Endothelial cell of umbilical vein (primary cell): ENCODE measurements around the gene COX6B1. TPM values are rescaled to one million over a fixed set of nuclear protein-coding genes. Genes with fewer than 3 reads are reported as not detected.

Source experiments
- BruUV-seq: library from RNA; stranded (reverse); fragments of 400-500 nt; replicated peaks from 2 replicates; lab custom pipeline; 2021; lab: Mats Ljungman, UMichigan
- CTCF ChIA-PET: fragments of 300-600, 350-600 bp; sonication (Branson Sonifier 250); formaldehyde crosslinking; loops from one replicate; lab custom pipeline; 2021; ENCODE audit warnings: antibody characterized with exemption, inconsistent platforms; lab: Charles Lee
- POLR2A ChIA-PET: fragments of 300-600, 350-600 bp; sonication (Branson Sonifier 250); formaldehyde crosslinking; loops from one replicate; lab custom pipeline; 2021; ENCODE audit warnings: antibody characterized with exemption, inconsistent platforms; lab: Charles Lee
- DNase-seq: peaks from one replicate; pipeline ENCODE4 v3.0.0-alpha.2; 2011; ENCODE audit warnings: low read depth, low spot score
- FAIRE-seq: peaks from 2 replicates; lab custom pipeline; 2011; peaks lifted over from hg19 to GRCh38; lab: Jason Lieb, UNC
- H2AFZ ChIP-seq: 2 replicates; pipeline ENCODE4 v1.6.0; 2012; ENCODE audit warnings: low read depth, low read length, control low read depth, inconsistent platforms
- H3K27ac ChIP-seq: 2 replicates; pipeline ENCODE4 v1.5.1; 2011; ENCODE audit warnings: low read depth, mild to moderate bottlenecking, control low read depth, low read length, moderate library complexity; ENCODE audit not compliant: insufficient read depth
- H3K27me3 ChIP-seq, 2 experiments: 2 replicates each; pipeline versions ENCODE4 v1.6.0 to v1.6.1; 2011; ENCODE audit warnings: low read length in 2 of 2, mixed read lengths in 1 of 2; ENCODE audit not compliant: control insufficient read depth in 2 of 2, insufficient read depth in 2 of 2
- H3K36me3 ChIP-seq, 2 experiments: 2 replicates in 1 of 2; 3 replicates in 1 of 2; pipeline ENCODE4 v1.5.1; 2011; ENCODE audit warnings: low read length in 2 of 2, mild to moderate bottlenecking in 1 of 2, moderate library complexity in 1 of 2; ENCODE audit not compliant: control insufficient read depth in 2 of 2, insufficient read depth in 2 of 2; ENCODE audit errors: extremely low read depth in 1 of 2
- H3K4me1 ChIP-seq: 3 replicates; pipeline ENCODE4 v1.5.1; 2011; ENCODE audit warnings: mild to moderate bottlenecking, low read length; ENCODE audit not compliant: control insufficient read depth, insufficient read depth; ENCODE audit errors: extremely low read depth
- H3K4me2 ChIP-seq: 2 replicates; pipeline ENCODE4 v1.6.1; 2011; ENCODE audit warnings: low read length, control low read depth, mixed read lengths; ENCODE audit not compliant: insufficient read depth
- H3K4me3 ChIP-seq, 3 experiments: fragments of 200-600 bp in 1 of 3; sonication (generic), shearing (Covaris generic) in 1 of 3; replicated peaks in 1 of 3; 2 replicates each; pipeline ENCODE4 v1.5.1; 2011 to 2016; ENCODE audit warnings: control low read depth in 3 of 3, low read length in 3 of 3, mild to moderate bottlenecking in 2 of 3, inconsistent platforms in 1 of 3, low read depth in 1 of 3, moderate library complexity in 1 of 3; ENCODE audit not compliant: insufficient read depth in 1 of 3
- H3K79me2 ChIP-seq: 2 replicates; pipeline ENCODE4 v1.6.0; 2012; ENCODE audit warnings: low read length, inconsistent platforms; ENCODE audit not compliant: control insufficient read depth, insufficient read depth
- H3K9ac ChIP-seq: replicated peaks from 2 replicates; pipeline ENCODE3; 2011; ENCODE audit warnings: low read length, control low read depth; ENCODE audit not compliant: insufficient read depth; ENCODE audit errors: extremely low read depth
- H3K9me1 ChIP-seq: replicated peaks from 3 replicates; pipeline ENCODE4 v1.6.0; 2011; ENCODE audit warnings: mild to moderate bottlenecking, low read length; ENCODE audit not compliant: control insufficient read depth, insufficient read depth; ENCODE audit errors: extremely low read depth
- H3K9me3 ChIP-seq: replicated peaks from 2 replicates; pipeline ENCODE4 v1.5.1; 2012; ENCODE audit warnings: low read length, inconsistent platforms; ENCODE audit not compliant: control insufficient read depth, insufficient read depth
- H4K20me1 ChIP-seq: replicated peaks from 2 replicates; pipeline ENCODE3; 2011; ENCODE audit warnings: mild to moderate bottlenecking, low read length; ENCODE audit not compliant: control insufficient read depth, insufficient read depth; ENCODE audit errors: extremely low read depth
- EZH2 ChIP-seq: IDR thresholded peaks from 2 replicates; pipeline ENCODE4 v1.6.1; 2012; ENCODE audit warnings: borderline replicate concordance, low read depth, mild to moderate bottlenecking, moderate library complexity, low read length, inconsistent platforms; ENCODE audit not compliant: severe bottlenecking
- FOS ChIP-seq: IDR thresholded peaks from 2 replicates; pipeline ENCODE4 v1.6.1; 2011; ENCODE audit warnings: mild to moderate bottlenecking, low read length, moderate library complexity, borderline replicate concordance; ENCODE audit not compliant: insufficient read depth
- GATA2 ChIP-seq: IDR thresholded peaks from 2 replicates; pipeline ENCODE4 v1.7.0; 2011; ENCODE audit warnings: low read depth, mild to moderate bottlenecking, moderate library complexity, mixed read lengths, low read length; ENCODE audit not compliant: insufficient read length, insufficient read depth
- JUN ChIP-seq: IDR thresholded peaks from 2 replicates; pipeline ENCODE4 v1.6.1; 2011; ENCODE audit warnings: borderline replicate concordance, low read depth; ENCODE audit not compliant: insufficient read length, insufficient read depth
- MAX ChIP-seq: IDR thresholded peaks from 2 replicates; pipeline ENCODE4 v1.6.1; 2011; ENCODE audit not compliant: insufficient read depth, insufficient read length
- MYC ChIP-seq: IDR thresholded peaks from one replicate; pipeline ENCODE4 v1.6.1; 2011; ENCODE audit warnings: mild to moderate bottlenecking, low read depth, low read length
- POLR2A ChIP-seq: IDR thresholded peaks from 2 replicates; pipeline ENCODE4 v1.6.1; 2012; ENCODE audit warnings: low read depth, mild to moderate bottlenecking, control low read depth, low read length
- POLR2AphosphoS5 ChIP-seq: IDR thresholded peaks from 2 replicates; pipeline ENCODE4 v1.6.1; 2012; ENCODE audit warnings: low read depth, mild to moderate bottlenecking, control low read depth, low read length, moderate library complexity; ENCODE audit not compliant: insufficient read depth
- dilution Hi-C: fragments of 300-500 bp; cut with MboI; formaldehyde crosslinking; loops from one replicate; pipeline ENCODE4 v1.15.0; 2019; ENCODE audit warnings: low sequenced_read_pairs; ENCODE audit not compliant: extremely low pct_ligation_motif_present
- intact Hi-C: fragments of 100-400 bp; cut with micrococcal nuclease; formaldehyde crosslinking; loops from one replicate; pipeline ENCODE4 v1.10.0; 2022
- polyA plus RNA-seq, 4 experiments: library from polyadenylated mRNA; depleted of rRNA in 3 of 4; stranded (reverse) in 3 of 4; unstranded in 1 of 4; fragments of >200 nt; gene quantifications; 2 replicates each; pipeline versions ENCODE4 v1.2.1 to v1.2.3, GENCODE V29; 2011 to 2012; ENCODE audit warnings: missing spikeins in 1 of 4
- total RNA-seq: library from RNA; stranded (reverse); gene quantifications from 2 replicates; pipeline ENCODE4 v1.2.3, GENCODE V29; 2021
- TF ChIP-seq, protein P1 (sequence below), 2 donors: IDR thresholded peaks; 1 replicate in 1 of 2; 2 replicates in 1 of 2; pipeline ENCODE4 v1.5.1; 2011; ENCODE audit warnings: low read length in 2 of 2, mild to moderate bottlenecking in 2 of 2, moderate library complexity in 2 of 2, control low read depth in 1 of 2, inconsistent platforms in 1 of 2, low read depth in 1 of 2; ENCODE audit not compliant: insufficient read depth in 1 of 2; ENCODE audit errors: extremely low read depth in 1 of 2

The COX6B1 gene
- total and polyA plus RNA-seq, 2 donors (not counting 3 experiments of a cell fraction or from before 2014, with no cell fraction given) = 327 to 692 TPM

- H3K36me3 ChIP-seq = peaks cover 0 to 6% of the 10 kb centered on the region in 2 experiments
- H3K9ac ChIP-seq = no peak overlapping the region
- no peaks in the 10 kb centered on the region for H3K27me3 ChIP-seq
- dilution Hi-C loops = no loop called here
- no peak for TF ChIP-seq MYC
- no TSS peak for BruUV-seq
- H3K4me2 ChIP-seq = no peak overlapping the region
- no peak for DNase-seq
- H3K27ac ChIP-seq = no peak overlapping the region
- no peak overlapping the region for H2AFZ ChIP-seq
- H3K9me1 ChIP-seq = no peaks in the 10 kb centered on the region
- intact Hi-C loops = no loop called here
- no peaks in the 10 kb centered on the region for H3K79me2 ChIP-seq
- no peak for FAIRE-seq
- CTCF ChIA-PET = no interaction called here
- H3K4me3 ChIP-seq = no peak overlapping the region
- H3K4me1 ChIP-seq = no peaks in the 10 kb centered on the region
- POLR2A ChIA-PET = no interaction called here
- no peaks in the 10 kb centered on the region for H4K20me1 ChIP-seq
- no peaks in the 10 kb centered on the region for H3K9me3 ChIP-seq
Observed at GRCh38 chr19:35618857-35619256, 29.3 kb upstream of the COX6B1 start.

GRCh38 chr19:35619290-35619923, 28.7 kb upstream of the COX6B1 start:
- H3K79me2 ChIP-seq = no peaks in the 10 kb centered on the region
- POLR2A ChIA-PET = no interaction called here
- intact Hi-C loops (no loop called here), dilution Hi-C loops (no loop called here)
- H3K27me3 ChIP-seq = no peaks in the 10 kb centered on the region
- peaks cover 0 to 6% of the 10 kb centered on the region in 2 experiments for H3K36me3 ChIP-seq
- no peak overlapping the region for H3K4me3 ChIP-seq
- no peak overlapping the region for H3K4me2 ChIP-seq
- no peak overlapping the region for H2AFZ ChIP-seq
- DNase-seq = no peak
- H3K9ac ChIP-seq = no peak overlapping the region
- no peaks in the 10 kb centered on the region for H3K9me3 ChIP-seq
- no TSS peak for BruUV-seq
- H3K9me1 ChIP-seq = no peaks in the 10 kb centered on the region
- no peaks in the 10 kb centered on the region for H4K20me1 ChIP-seq
- CTCF ChIA-PET = no interaction called here
- H3K27ac ChIP-seq = no peak overlapping the region
- FAIRE-seq = no peak
- no peaks in the 10 kb centered on the region for H3K4me1 ChIP-seq
- TF ChIP-seq JUN (no peak), GATA2 (no peak), POLR2A (no peak), MYC (no peak), FOS (no peak), POLR2AphosphoS5 (no peak), EZH2 (no peak), MAX (no peak)
- TF ChIP-seq, protein P1, sequence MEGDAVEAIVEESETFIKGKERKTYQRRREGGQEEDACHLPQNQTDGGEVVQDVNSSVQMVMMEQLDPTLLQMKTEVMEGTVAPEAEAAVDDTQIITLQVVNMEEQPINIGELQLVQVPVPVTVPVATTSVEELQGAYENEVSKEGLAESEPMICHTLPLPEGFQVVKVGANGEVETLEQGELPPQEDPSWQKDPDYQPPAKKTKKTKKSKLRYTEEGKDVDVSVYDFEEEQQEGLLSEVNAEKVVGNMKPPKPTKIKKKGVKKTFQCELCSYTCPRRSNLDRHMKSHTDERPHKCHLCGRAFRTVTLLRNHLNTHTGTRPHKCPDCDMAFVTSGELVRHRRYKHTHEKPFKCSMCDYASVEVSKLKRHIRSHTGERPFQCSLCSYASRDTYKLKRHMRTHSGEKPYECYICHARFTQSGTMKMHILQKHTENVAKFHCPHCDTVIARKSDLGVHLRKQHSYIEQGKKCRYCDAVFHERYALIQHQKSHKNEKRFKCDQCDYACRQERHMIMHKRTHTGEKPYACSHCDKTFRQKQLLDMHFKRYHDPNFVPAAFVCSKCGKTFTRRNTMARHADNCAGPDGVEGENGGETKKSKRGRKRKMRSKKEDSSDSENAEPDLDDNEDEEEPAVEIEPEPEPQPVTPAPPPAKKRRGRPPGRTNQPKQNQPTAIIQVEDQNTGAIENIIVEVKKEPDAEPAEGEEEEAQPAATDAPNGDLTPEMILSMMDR (IDR thresholded peaks at IDR 0.05; ENCODE audit: extremely low read depth in 1 of 2, insufficient read depth in 1 of 2, low read depth in 1 of 2, low read length in 2 of 2) = no peak
